GM21737 (cell line): ENCODE measurements around the gene TRIM29.
"Not testable (repeated sequence)": the region's sequence is repeated elsewhere in the genome, so short reads cannot be mapped to it uniquely, and the experiment has no call there.

Experiments
- ATAC-seq: cut with Tn5 transposase; IDR thresholded peaks from one replicate; pipeline ENCODE4 v1.9.1; 2021; ENCODE audit warnings: mild to moderate bottlenecking, moderate library complexity; ENCODE audit not compliant: unreplicated experiment

Gene TRIM29

DNA sequence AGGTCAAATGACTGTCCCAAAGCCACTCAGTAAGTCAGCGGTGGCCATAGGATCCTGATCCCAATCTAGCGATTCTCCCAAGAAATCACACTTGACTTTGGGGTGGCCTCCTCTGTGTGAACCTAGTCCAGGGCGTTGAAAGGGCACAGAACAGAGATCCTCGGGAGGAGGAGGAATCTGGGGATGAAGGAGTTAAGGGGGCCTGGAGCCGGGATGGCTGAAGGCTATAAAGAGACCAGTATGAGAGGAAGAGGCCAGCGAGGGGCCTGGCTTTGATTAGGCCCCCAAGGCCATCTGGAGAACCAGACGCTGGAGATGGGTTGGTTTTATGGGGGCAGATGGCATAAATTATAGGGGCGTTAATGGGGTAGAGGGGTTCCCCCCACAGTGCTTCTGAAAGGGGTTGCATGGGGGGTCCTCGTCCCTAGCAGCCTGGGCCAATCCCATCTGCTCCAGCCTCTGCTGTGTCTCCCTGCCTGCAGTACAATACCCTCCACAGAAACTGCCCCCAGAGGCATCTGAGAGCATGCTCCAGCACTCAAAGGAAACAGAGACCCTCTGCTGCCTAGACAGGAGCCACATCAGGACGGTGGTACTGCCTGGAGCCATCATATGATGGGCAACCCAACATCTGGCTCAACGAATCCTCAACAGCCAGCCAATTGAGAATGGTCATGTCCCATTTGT, 35.2 kb upstream of the TRIM29 start:
- ATAC-seq = no peak

DNA sequence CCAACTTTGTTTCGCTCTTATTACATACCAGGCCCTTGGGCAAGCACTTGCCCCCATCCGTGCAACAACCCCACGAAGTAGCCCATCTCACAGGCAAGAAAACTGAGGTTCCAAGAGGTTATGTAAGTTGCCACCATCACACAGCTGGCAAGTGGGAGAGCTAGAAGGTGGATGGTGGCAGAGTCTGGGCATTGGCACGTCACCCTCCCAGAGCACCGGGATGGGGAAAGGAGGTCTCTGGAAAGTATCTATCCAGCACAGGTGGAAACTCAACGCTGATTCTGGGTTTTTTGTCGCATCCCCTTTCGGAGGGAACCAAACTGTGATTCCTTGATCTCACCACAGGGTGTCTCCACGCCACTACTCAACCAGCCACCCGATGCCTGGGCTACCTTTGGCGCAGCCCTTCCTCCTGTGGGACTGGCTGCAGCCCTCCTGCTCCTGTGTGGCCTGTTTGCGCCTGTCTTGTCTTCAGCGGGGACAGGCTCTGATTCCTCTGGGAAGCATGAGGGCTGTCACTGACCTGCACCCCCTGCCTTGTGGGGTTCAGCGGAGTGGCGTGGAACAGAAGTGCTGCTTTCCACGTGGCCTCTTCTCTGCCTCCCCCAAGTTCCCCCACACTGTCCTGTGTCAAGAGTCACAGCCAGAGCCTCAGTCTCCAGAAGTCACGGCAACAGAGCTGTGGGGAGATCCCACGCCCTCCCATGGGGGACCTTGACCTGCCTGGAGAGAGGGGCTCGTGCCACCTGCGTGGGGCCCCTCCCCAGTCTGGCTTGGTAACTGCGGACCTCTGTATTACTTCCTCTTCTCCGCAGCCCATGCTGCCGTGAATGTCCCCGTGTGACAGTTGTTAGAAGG, 34.4 kb upstream of the TRIM29 start:
- ATAC-seq = no peak

- no peak for ATAC-seq
These were observed 32.9 kb upstream of the TRIM29 start for GRCh38 chr11:120170741-120171261.

- no peak for ATAC-seq
These were observed 32.2 kb upstream of the TRIM29 start for GRCh38 chr11:120169981-120170698.

DNA sequence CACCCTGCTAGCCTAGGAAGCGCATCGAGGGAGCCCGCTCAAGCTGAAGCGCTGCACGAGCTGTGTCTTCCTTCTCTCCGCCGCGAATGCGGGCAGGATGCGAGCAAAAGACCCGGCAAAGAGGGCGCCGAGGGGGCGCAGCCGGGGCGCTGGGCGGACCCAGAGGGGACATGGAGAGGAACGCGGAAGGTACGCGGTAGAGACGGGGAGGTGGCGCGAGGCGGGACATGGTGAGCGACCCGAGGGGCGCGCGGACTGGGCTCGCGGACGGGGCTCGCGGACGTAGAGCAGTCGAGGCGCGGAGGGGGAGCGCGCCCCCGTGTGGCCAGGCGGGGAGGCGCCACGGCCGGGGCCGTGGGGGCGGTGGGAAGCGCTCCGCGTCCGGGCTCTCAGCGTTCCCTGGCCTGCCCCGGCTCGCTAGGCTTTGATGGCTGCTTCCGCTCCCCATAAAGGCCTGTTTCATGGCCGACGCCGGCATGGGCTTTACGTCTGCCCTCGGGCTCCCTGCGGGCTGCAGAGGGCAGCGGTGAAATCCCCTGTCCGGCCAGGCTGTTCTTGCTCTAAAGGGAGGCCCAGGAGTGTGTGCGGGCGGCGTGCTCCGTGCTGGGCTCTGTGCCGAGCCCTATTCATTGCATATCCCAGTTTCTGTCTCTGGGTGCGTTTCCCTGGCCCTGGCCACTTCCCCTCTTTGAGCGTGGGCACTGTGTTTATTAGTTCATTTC, 31.2 kb upstream of the TRIM29 start:
- no peak for ATAC-seq

- ATAC-seq = no peak
These were observed 30.4 kb upstream of the TRIM29 start for GRCh38 chr11:120168108-120168959.

GRCh38 chr11:120167659-120168058, 29.7 kb upstream of the TRIM29 start:
- no peak for ATAC-seq

GRCh38 chr11:120160436-120160835, 22.5 kb upstream of the TRIM29 start:
- no peak for ATAC-seq

GRCh38 chr11:120153221-120153620, 15.3 kb upstream of the TRIM29 start:
- no peak for ATAC-seq

GRCh38 chr11:120151536-120151935, 13.6 kb upstream of the TRIM29 start:
- ATAC-seq = no peak

DNA sequence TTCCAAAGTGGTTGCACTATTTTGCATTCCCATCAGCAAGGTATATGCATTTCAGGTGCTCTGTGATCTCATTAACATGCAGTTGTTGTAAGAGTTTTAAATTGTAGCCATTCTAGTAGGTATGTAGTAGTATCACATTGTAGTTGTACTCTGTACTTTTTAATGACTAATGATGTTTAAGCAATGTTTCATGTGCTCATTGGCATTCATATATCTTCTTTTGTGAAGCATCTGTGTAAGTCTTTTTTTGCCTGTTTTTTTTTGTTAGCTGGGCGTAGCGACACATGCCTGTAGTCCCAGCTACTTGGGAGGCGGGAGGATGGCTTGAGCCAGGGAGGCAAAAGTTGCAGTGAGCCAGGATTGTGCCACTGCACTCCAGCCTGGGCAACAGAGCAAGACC, 11.3 kb upstream of the TRIM29 start:
- ATAC-seq = no peak

DNA sequence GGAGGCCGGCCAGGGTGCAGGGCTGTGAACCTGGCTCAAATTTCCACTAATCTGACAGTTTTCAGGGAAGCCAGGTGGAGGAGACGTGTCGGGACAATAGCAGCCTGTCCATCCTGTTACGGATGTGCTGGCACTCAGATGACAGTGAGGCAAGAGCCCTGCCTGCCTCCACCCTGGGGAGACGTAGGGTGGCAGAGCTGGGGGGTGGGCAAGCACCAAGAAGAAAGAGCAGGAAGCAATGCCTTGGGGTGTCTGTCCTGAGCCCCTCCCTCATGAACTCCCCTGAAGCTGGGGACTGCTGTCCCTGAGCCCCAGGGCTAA, 10.0 kb upstream of the TRIM29 start:
- no peak for ATAC-seq

GRCh38 chr11:120147094-120147949, 9.4 kb upstream of the TRIM29 start:
- no peak for ATAC-seq

GRCh38 chr11:120146413-120147093, 8.6 kb upstream of the TRIM29 start:
- ATAC-seq = no peak

DNA sequence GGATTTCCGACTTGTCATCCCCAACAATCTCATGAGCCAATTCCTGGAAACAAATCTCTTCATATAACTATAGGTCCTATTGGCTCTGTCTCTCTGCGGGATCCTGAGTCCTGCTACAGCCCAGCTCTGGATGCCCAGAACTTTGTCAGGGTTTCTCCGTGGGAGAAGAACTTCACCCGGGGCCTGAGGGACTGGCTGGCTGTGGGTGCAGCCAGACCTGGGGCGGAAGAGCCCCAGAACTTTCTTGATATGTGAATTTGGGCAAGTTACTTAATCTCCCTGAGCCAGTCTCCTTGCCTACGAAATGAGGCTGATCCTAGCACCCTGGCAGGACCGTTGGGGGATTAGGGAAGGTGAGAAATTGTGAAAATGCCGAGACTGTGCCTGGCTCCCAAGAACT, 6.6 kb upstream of the TRIM29 start:
- ATAC-seq = no peak

DNA sequence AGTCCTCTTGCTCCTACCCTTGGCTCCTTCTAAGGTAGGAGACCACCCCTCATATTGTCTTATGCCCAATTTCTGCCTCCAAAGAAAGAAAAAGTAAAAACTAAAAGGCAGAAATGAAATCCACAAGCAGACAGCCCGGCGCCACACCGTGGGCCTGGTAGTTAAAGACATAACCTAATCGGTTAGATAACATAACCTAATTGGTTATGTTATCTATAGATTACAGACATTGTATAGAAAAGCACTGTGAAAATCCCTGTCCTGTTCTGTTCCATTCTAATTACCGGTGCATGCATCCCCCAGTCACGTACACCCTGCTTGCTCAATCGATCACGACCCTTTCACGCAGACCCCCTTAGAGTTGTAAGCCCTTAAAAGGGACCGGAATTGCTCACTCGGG, 5.6 kb upstream of the TRIM29 start:
- not testable (repeated sequence) for ATAC-seq

DNA sequence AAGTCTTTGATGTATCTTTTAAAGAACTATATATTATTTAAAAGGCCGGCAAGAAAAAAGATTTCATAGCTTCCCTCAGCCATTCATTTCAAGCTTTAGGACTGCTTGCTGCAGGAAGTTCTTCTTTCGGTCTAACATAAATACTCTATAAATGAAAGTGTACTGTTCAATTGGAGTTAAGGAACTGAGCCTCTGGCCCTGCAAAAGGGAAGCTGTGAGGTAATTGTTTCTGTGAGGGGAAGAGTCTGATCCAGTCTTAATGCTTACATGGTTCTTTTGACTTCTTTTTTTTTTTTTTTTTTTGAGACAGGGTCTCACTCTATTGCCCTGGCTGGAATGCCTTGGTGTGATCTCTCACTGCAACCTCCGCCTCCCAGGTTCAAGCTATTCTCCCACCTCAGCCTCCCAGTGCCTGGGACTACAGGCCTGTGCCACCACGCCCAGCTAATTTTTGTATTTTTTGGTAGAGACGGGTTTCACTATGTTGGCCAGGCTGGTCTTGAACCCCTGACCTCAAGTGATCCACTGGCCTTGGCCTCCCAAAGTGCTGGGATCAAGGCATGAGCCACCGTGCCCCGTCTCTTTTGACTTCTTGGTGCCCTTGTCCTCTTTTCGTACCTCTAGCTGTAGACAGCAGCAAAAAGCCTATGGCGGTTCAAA, 4.7 kb upstream of the TRIM29 start:
- ATAC-seq = no peak
